Loucy (cell line): ENCODE results near the gene PEX14.

Source experiments
- H2AFZ ChIP-seq: fragments of 200-600 bp; sonication (generic); 2 replicates; pipeline ENCODE4 v1.6.0; 2016; ENCODE audit warnings: antibody characterized with exemption, mild to moderate bottlenecking, low read length, moderate library complexity
- H3F3A ChIP-seq: fragments of 200-600 bp; 2 replicates; pipeline ENCODE4 v1.6.0; 2016; ENCODE audit warnings: antibody characterized with exemption, low read depth, mild to moderate bottlenecking
- H3K27me3 ChIP-seq: fragments of 200-600 bp; sonication (generic); 2 replicates; pipeline ENCODE4 v1.6.1; 2014; ENCODE audit warnings: low read length, mild to moderate bottlenecking; ENCODE audit not compliant: insufficient read depth, poor library complexity, severe bottlenecking
- H3K36me3 ChIP-seq: fragments of 200-600 bp; sonication (generic); 2 replicates; pipeline ENCODE4 v1.6.1; 2016; ENCODE audit warnings: low read length; ENCODE audit not compliant: insufficient read depth
- H3K4me1 ChIP-seq: fragments of 200-600 bp; sonication (generic); 2 replicates; pipeline ENCODE4 v1.5.1; 2014; ENCODE audit warnings: low read length, mild to moderate bottlenecking; ENCODE audit not compliant: insufficient read depth, poor library complexity, severe bottlenecking
- H3K4me2 ChIP-seq: fragments of 200-600 bp; sonication (generic); 2 replicates; pipeline ENCODE4 v1.6.0; 2014; ENCODE audit warnings: antibody characterized with exemption, low read length, low read depth, mild to moderate bottlenecking; ENCODE audit not compliant: poor library complexity, severe bottlenecking
- H3K4me3 ChIP-seq: fragments of 200-600 bp; sonication (generic); 2 replicates; pipeline ENCODE4 v1.5.1; 2014; ENCODE audit warnings: low read length, mild to moderate bottlenecking, mixed read lengths; ENCODE audit not compliant: poor library complexity, severe bottlenecking
- H3K79me2 ChIP-seq: fragments of 200-600 bp; sonication (generic); 2 replicates; pipeline ENCODE4 v1.6.1; 2014; ENCODE audit warnings: low read length; ENCODE audit not compliant: insufficient read depth
- H3K9ac ChIP-seq: fragments of 200-600 bp; sonication (generic); 2 replicates; pipeline ENCODE4 v1.6.0; 2014; ENCODE audit warnings: mild to moderate bottlenecking, low read depth, low read length, moderate library complexity; ENCODE audit not compliant: poor library complexity, severe bottlenecking
- H3K9me2 ChIP-seq: fragments of 200-600 bp; sonication (generic); replicated peaks from 2 replicates; pipeline ENCODE4 v1.6.1; 2016; ENCODE audit warnings: low read depth, low read length, mixed read lengths
- H3K9me3 ChIP-seq: fragments of 200-600 bp; sonication (generic); 2 replicates; pipeline ENCODE4 v1.6.1; 2014; ENCODE audit warnings: mild to moderate bottlenecking, antibody characterized with exemption, low read length, low read depth; ENCODE audit not compliant: insufficient read depth
- H4K20me1 ChIP-seq: fragments of 200-600 bp; sonication (generic); 2 replicates; pipeline ENCODE4 v1.6.0; 2014; ENCODE audit warnings: antibody characterized with exemption, low read length, mild to moderate bottlenecking; ENCODE audit not compliant: insufficient read depth, poor library complexity, severe bottlenecking
- CTCF ChIP-seq: fragments of 200-600 bp; sonication (generic); conservative IDR thresholded peaks from 2 replicates; pipeline ENCODE4 v1.5.1; 2014; ENCODE audit warnings: mild to moderate bottlenecking, antibody characterized with exemption, low read length
- EZH2phosphoT487 ChIP-seq: fragments of 200-600 bp; IDR thresholded peaks from 2 replicates; pipeline ENCODE4 v1.6.1; 2018; ENCODE audit warnings: antibody characterized with exemption, mild to moderate bottlenecking, moderate library complexity, borderline replicate concordance

Gene PEX14

GRCh38 chr1:10678852-10679251 is 204.1 kb downstream of the PEX14 start:
- H3K4me3 ChIP-seq: no peak overlapping the region
- no peaks in the 10 kb centered on the region for H3K9me2 ChIP-seq
- no peak overlapping the region for H2AFZ ChIP-seq
- H3F3A ChIP-seq: no peaks in the 10 kb centered on the region
- TF ChIP-seq CTCF (no peak), EZH2phosphoT487 (no peak)
- H3K4me1 ChIP-seq: peaks cover 12% of the 10 kb centered on the region
- peaks cover 65% of the 10 kb centered on the region; the same call in 1 of the 2 replicates for H3K79me2 ChIP-seq
- no peaks in the 10 kb centered on the region for H3K36me3 ChIP-seq
- peaks cover 6% of the 10 kb centered on the region for H4K20me1 ChIP-seq
- no peak overlapping the region for H3K9ac ChIP-seq
- H3K4me2 ChIP-seq: no peak overlapping the region
- no peaks in the 10 kb centered on the region for H3K9me3 ChIP-seq
- H3K27me3 ChIP-seq: no peaks in the 10 kb centered on the region

- H3K27me3 ChIP-seq: no peaks in the 10 kb centered on the region
- H3K79me2 ChIP-seq: peaks cover 63% of the 10 kb centered on the region; the same call in 1 of the 2 replicates
- H3K4me2 ChIP-seq: peak overlapping the region; percentile 20
- no peaks in the 10 kb centered on the region for H3K36me3 ChIP-seq
- peaks cover 6% of the 10 kb centered on the region for H4K20me1 ChIP-seq
- TF ChIP-seq CTCF (no peak), EZH2phosphoT487 (no peak)
- H3F3A ChIP-seq: no peaks in the 10 kb centered on the region
- H3K4me1 ChIP-seq: peaks cover 12% of the 10 kb centered on the region
- no peaks in the 10 kb centered on the region for H3K9me2 ChIP-seq
- no peaks in the 10 kb centered on the region for H3K9me3 ChIP-seq
- H3K9ac ChIP-seq: no peak overlapping the region
- no peak overlapping the region for H3K4me3 ChIP-seq
- no peak overlapping the region for H2AFZ ChIP-seq
Observed at GRCh38 chr1:10679496-10680220, 204.9 kb downstream of the PEX14 start.
